Osteocyte (in vitro differentiated cells): ENCODE data around the gene TCIRG1. TPM values are rescaled to one million over a fixed set of nuclear protein-coding genes. Genes with fewer than 3 reads are reported as not detected.

ENCODE experiments used
- DNase-seq: peaks from one replicate; pipeline ENCODE4 v3.0.0; 2021; ENCODE audit warnings: mixed read lengths; ENCODE audit not compliant: unreplicated experiment; ENCODE audit errors: extremely low spot score
- H3K27ac Mint-ChIP-seq: one replicate; pipeline ENCODE4 v1.8.0; 2021; ENCODE audit warnings: mild to moderate bottlenecking, mixed read lengths; ENCODE audit not compliant: unreplicated experiment
- H3K27me3 Mint-ChIP-seq: one replicate; pipeline ENCODE4 v1.8.0; 2021; ENCODE audit warnings: mixed read lengths; ENCODE audit not compliant: unreplicated experiment
- H3K36me3 Mint-ChIP-seq: one replicate; pipeline ENCODE4 v1.8.0; 2021; ENCODE audit warnings: mixed read lengths; ENCODE audit not compliant: unreplicated experiment
- H3K4me1 Mint-ChIP-seq: one replicate; pipeline ENCODE4 v1.8.0; 2021; ENCODE audit warnings: mixed read lengths; ENCODE audit not compliant: unreplicated experiment
- H3K4me3 Mint-ChIP-seq: one replicate; pipeline ENCODE4 v1.8.0; 2021; ENCODE audit warnings: mild to moderate bottlenecking, moderate library complexity, mixed read lengths; ENCODE audit not compliant: unreplicated experiment
- H3K9me3 Mint-ChIP-seq: one replicate; pipeline ENCODE4 v1.8.0; 2021; ENCODE audit warnings: mixed read lengths; ENCODE audit not compliant: unreplicated experiment
- total RNA-seq: library from RNA; stranded (reverse); gene quantifications from 2 replicates; pipeline ENCODE4 v1.2.1, GENCODE V29; 2021
- TF ChIP-seq, protein P1 (sequence below): fragments of 200-600 bp; sonication (generic); IDR thresholded peaks from 2 replicates; pipeline ENCODE4 v1.5.0; 2021; ENCODE audit warnings: antibody characterized with exemption, mild to moderate bottlenecking, moderate library complexity

TCIRG1 gene
- total RNA-seq, 1 donor from 2014 or later, result 53.0 TPM

DNA sequence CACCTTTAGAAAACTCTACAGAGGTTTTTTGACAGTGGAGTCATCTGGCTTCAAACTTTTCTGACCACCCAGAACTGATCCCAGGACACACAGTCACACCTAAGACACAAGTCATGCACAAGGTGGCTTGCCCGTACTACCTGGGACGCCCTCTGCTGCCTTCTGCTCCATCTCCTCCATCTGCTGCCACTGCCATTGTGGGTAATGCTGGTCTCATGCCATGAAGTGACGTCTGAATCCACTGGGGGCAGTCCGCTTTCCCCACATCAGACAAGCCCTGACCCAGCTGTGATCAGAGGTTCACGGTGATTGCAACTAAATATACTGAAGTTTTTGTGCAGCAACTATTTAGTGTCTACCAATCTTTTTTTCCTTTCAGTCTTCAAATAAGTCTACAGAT lies 13.8 kb upstream of the TCIRG1 start:
- TF ChIP-seq, protein P1, sequence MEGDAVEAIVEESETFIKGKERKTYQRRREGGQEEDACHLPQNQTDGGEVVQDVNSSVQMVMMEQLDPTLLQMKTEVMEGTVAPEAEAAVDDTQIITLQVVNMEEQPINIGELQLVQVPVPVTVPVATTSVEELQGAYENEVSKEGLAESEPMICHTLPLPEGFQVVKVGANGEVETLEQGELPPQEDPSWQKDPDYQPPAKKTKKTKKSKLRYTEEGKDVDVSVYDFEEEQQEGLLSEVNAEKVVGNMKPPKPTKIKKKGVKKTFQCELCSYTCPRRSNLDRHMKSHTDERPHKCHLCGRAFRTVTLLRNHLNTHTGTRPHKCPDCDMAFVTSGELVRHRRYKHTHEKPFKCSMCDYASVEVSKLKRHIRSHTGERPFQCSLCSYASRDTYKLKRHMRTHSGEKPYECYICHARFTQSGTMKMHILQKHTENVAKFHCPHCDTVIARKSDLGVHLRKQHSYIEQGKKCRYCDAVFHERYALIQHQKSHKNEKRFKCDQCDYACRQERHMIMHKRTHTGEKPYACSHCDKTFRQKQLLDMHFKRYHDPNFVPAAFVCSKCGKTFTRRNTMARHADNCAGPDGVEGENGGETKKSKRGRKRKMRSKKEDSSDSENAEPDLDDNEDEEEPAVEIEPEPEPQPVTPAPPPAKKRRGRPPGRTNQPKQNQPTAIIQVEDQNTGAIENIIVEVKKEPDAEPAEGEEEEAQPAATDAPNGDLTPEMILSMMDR, result no peak
- peaks cover 5% of the 10 kb centered on the region for H3K9me3 Mint-ChIP-seq
- H3K4me1 Mint-ChIP-seq, result peaks cover 52% of the 10 kb centered on the region
- no peak overlapping the region for H3K27ac Mint-ChIP-seq
- DNase-seq, result no peak
- no peaks in the 10 kb centered on the region for H3K27me3 Mint-ChIP-seq
- peaks cover 8% of the 10 kb centered on the region for H3K36me3 Mint-ChIP-seq
- no peak overlapping the region for H3K4me3 Mint-ChIP-seq

DNA sequence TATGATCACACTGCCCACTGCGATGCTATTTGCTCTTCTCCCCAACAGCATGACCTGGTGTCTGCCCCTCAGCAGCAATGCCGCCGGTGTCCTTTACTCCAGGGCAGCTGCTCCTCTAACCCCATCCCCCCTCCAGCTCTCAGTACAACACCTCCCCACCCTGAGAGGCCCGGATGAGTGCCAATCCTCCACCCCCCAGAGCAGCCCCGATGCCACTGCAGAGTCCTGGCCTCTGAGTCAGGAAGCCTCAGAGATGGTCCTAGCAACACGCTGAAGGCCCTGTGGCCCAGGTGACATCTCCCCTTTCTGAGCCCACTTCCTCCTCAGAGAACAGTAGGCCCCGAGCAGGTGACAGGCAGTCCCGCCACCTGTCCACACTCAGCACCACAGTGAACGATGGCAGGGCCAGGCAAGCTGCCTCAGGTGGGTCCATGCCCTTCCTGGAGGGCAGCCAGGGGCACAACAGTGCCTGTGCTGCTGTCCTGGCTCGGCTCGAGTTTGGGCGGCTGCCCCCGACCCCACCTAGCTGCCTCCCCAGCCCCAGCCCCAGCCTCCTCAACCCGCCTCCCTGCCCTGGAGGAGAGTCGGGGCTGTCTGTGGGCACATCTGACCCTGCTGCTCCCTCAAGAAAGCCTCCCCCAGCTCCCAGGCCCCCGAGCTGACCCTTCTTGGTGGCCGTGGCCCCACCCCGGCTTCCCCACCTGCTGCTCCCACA lies 12.3 kb upstream of the TCIRG1 start:
- Mint-ChIP-seq H3K27ac (peak overlapping the region; percentile 79), H3K36me3 (peaks cover 8% of the 10 kb centered on the region), H3K27me3 (no peaks in the 10 kb centered on the region), H3K9me3 (peaks cover 5% of the 10 kb centered on the region), H3K4me1 (peaks cover 49% of the 10 kb centered on the region), H3K4me3 (no peak overlapping the region)
- TF ChIP-seq, protein P1, result no peak
- DNase-seq, result no peak

DNA sequence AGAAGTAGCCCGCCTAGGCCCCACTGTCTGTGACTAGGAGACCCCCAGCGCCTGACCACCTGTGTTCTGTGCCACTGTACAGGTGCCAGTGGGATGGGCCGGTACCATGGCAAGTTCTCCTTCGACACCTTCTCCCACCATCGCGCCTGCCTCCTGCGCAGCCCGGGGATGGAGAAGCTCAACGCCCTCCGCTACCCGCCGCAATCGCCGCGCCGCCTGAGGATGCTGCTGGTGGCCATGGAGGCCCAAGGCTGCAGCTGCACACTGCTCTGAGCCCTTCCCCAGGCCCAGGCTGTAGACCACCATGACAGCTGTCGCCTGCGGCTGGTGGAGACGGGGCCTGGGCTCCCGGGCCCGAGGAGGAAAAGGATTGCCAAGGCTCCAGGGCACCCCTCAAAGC lies 11.2 kb upstream of the TCIRG1 start:
- Mint-ChIP-seq H3K4me1 (peaks cover 52% of the 10 kb centered on the region), H3K27ac (peak overlapping the region; percentile 96), H3K36me3 (peaks cover 8% of the 10 kb centered on the region), H3K4me3 (no peak overlapping the region), H3K27me3 (no peaks in the 10 kb centered on the region), H3K9me3 (peaks cover 5% of the 10 kb centered on the region)
- TF ChIP-seq, protein P1, result no peak
- no peak for DNase-seq

DNA sequence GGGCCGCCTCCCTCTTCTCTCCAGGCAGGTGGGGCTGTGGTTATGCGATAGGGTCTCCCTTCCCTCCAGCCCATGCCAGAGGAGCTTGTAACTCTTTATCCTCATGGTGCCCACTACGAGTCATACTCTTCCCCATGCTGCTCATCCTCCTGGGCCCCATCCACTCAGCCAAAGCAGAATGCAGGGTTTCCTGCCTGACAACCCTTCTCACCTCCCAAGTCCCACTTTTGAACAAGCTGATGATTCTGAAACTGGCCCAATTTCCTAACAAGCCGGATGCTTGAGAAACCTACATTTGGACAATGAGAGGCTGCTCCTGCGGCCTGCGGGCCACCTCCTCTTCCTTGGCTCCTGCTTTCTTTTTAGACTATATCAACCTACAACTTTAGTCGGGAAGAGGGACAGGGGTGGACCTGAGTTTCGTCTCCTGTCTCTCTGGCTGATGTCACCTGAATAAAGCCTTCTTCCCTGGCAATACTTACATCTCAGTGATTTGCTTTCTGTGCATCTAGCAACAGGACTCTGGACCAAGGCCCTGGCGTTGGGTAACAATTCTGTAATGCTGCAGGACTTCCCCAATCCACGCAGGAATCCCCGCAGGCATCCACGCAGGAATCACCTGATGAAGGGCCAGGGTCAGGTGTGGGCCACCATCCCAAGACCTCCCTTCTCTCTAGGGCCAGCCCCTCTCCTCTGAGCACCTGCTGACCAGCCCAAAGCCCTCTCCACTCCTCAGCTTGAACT lies 9.9 kb upstream of the TCIRG1 start:
- no peak for DNase-seq
- peak overlapping the region; percentile 96 for H3K27ac Mint-ChIP-seq
- TF ChIP-seq, protein P1, result no peak
- H3K27me3 Mint-ChIP-seq, result no peaks in the 10 kb centered on the region
- H3K9me3 Mint-ChIP-seq, result peaks cover 5% of the 10 kb centered on the region
- H3K36me3 Mint-ChIP-seq, result peaks cover 8% of the 10 kb centered on the region
- H3K4me3 Mint-ChIP-seq, result peak overlapping the region; percentile 95
- peaks cover 52% of the 10 kb centered on the region for H3K4me1 Mint-ChIP-seq
